ENCODE results near the gene COL5A1.

The COL5A1 gene

GRCh38 chr9:134748591-134748990 lies 107.0 kb downstream of the COL5A1 start:
- no peak for DNase-seq

- DNase-seq = no peak
Observed at GRCh38 chr9:134750450-134751155, 109.0 kb downstream of the COL5A1 start.

GRCh38 chr9:134751622-134752021 lies 110.0 kb downstream of the COL5A1 start:
- no peak for DNase-seq

- no peak for DNase-seq
Observed at GRCh38 chr9:134752471-134753168, 111.0 kb downstream of the COL5A1 start.

GRCh38 chr9:134753191-134753590 lies 111.6 kb downstream of the COL5A1 start:
- DNase-seq = no peak

- no peak for DNase-seq
Observed at GRCh38 chr9:134755221-134755907, 113.8 kb downstream of the COL5A1 start.

- DNase-seq = no peak
Observed at GRCh38 chr9:134756098-134756497, 114.5 kb downstream of the COL5A1 start.

GRCh38 chr9:134757216-134757975 lies 115.8 kb downstream of the COL5A1 start:
- no peak for DNase-seq

- DNase-seq = no peak
Observed at GRCh38 chr9:134758949-134759607, 117.5 kb downstream of the COL5A1 start.

GRCh38 chr9:134759913-134760312 lies 118.3 kb downstream of the COL5A1 start:
- DNase-seq = no peak

- no peak for DNase-seq
Observed at GRCh38 chr9:134760750-134761420, 119.3 kb downstream of the COL5A1 start.

GRCh38 chr9:134764473-134765269 lies 123.1 kb downstream of the COL5A1 start:
- DNase-seq = no peak

- DNase-seq = no peak
Observed at GRCh38 chr9:134765785-134766184, 124.2 kb downstream of the COL5A1 start.

GRCh38 chr9:134766587-134766986 lies 125.0 kb downstream of the COL5A1 start:
- no peak for DNase-seq

- no peak for DNase-seq
Observed at GRCh38 chr9:134768332-134768708, 126.7 kb downstream of the COL5A1 start.

GRCh38 chr9:134768709-134769351 lies 127.2 kb downstream of the COL5A1 start:
- DNase-seq = no peak

- DNase-seq = no peak
Observed at GRCh38 chr9:134770972-134771971, 129.7 kb downstream of the COL5A1 start.

- no peak for DNase-seq
Observed at GRCh38 chr9:134772331-134772730, 130.7 kb downstream of the COL5A1 start.

- no peak for DNase-seq
Observed at GRCh38 chr9:134773842-134774241, 132.2 kb downstream of the COL5A1 start.
